GM12874 (cell line): ENCODE data around the gene PLEKHA5.

Experiments used
- CTCF ChIP-seq: IDR thresholded peaks from 2 replicates; pipeline ENCODE4 v1.5.1; 2011; ENCODE audit warnings: low read depth, mild to moderate bottlenecking, control low read depth, low read length, moderate library complexity; ENCODE audit not compliant: insufficient read depth

Gene PLEKHA5

GRCh38 chr12:19130224-19131024 lies 891 bp downstream of the PLEKHA5 start:
- TF ChIP-seq CTCF, result no peak

GRCh38 chr12:19131025-19131444 lies 1.5 kb downstream of the PLEKHA5 start:
- TF ChIP-seq CTCF, result no peak

GRCh38 chr12:19138551-19138950 lies 9.0 kb downstream of the PLEKHA5 start:
- TF ChIP-seq CTCF, result no peak

- no peak for TF ChIP-seq CTCF
Measured at GRCh38 chr12:19138956-19139355, 9.4 kb downstream of the PLEKHA5 start.

- TF ChIP-seq CTCF, result no peak
Measured at GRCh38 chr12:19139615-19140194, 10.2 kb downstream of the PLEKHA5 start.

- no peak for TF ChIP-seq CTCF
Measured at GRCh38 chr12:19140381-19141236, 11.1 kb downstream of the PLEKHA5 start.

- no peak for TF ChIP-seq CTCF
Measured at GRCh38 chr12:19142499-19142898, 13.0 kb downstream of the PLEKHA5 start.
